IMR-90 (cell line): Measurements from ENCODE around the gene PARD3. TPM values are rescaled to one million over a fixed set of nuclear protein-coding genes. Genes with fewer than 3 reads are reported as not detected.

ENCODE experiments used
- ATAC-seq: fragments of 200-7000 bp; cut with Tn5 transposase; 2 replicates; pipeline ENCODE4 v1.9.1; 2020; ENCODE audit warnings: low read depth, mild to moderate bottlenecking, moderate library complexity
- BruUV-seq: library from RNA; stranded (reverse); fragments of 400-500 nt; replicated peaks from 2 replicates; lab custom pipeline; 2021; lab: Mats Ljungman, UMichigan
- CTCF ChIA-PET: fragments of 300-600 bp; formaldehyde crosslinking; extraction: SDS; loops from one replicate; lab custom pipeline; 2021; ENCODE audit warnings: antibody characterized with exemption; lab: Yijun Ruan, JAX
- POLR2A ChIA-PET: fragments of 300-600 bp; sonication (Branson Sonifier 250); formaldehyde crosslinking; loops from one replicate; lab custom pipeline; 2022; ENCODE audit warnings: antibody characterized with exemption; ENCODE audit not compliant: unreplicated experiment; lab: Charles Lee
- DNase-seq: peaks from one replicate; pipeline ENCODE4 v3.0.0; 2013
- H2AFZ ChIP-seq: replicated peaks from 2 replicates; pipeline ENCODE3; 2013; ENCODE audit warnings: low read length, mild to moderate bottlenecking; ENCODE audit not compliant: poor library complexity
- H2AK5ac ChIP-seq: 2 replicates; pipeline ENCODE4 v1.6.1; 2013; ENCODE audit warnings: low read depth, low read length, inconsistent platforms
- H2AK9ac ChIP-seq: replicated peaks from 2 replicates; pipeline ENCODE3; 2013; ENCODE audit warnings: mild to moderate bottlenecking, low read depth, low read length, moderate library complexity; ENCODE audit not compliant: poor library complexity
- H2BK120ac ChIP-seq: 2 replicates; pipeline ENCODE4 v1.6.1; 2013; ENCODE audit warnings: low read depth, low read length, inconsistent platforms
- H2BK15ac ChIP-seq: 3 replicates; pipeline ENCODE4 v1.6.1; 2013; ENCODE audit warnings: low read depth, low read length, inconsistent platforms
- H2BK20ac ChIP-seq: 2 replicates; pipeline ENCODE4 v1.6.1; 2013; ENCODE audit warnings: low read depth, mild to moderate bottlenecking, inconsistent platforms, low read length, moderate library complexity
- H2BK5ac ChIP-seq: 2 replicates; pipeline ENCODE4 v1.6.1; 2013; ENCODE audit warnings: mild to moderate bottlenecking, low read depth, low read length, inconsistent platforms; ENCODE audit not compliant: poor library complexity, severe bottlenecking
- H3K14ac ChIP-seq: replicated peaks from 2 replicates; pipeline ENCODE4 v1.6.1; 2013; ENCODE audit warnings: low read depth, low read length, inconsistent platforms
- H3K18ac ChIP-seq: 2 replicates; pipeline ENCODE4 v1.6.1; 2013; ENCODE audit warnings: low read depth, low read length, control low read depth
- H3K23ac ChIP-seq: 2 replicates; pipeline ENCODE4 v1.6.1; 2013; ENCODE audit warnings: low read depth, low read length, inconsistent platforms
- H3K27ac ChIP-seq: 2 replicates; pipeline ENCODE4 v1.5.1; 2013; ENCODE audit warnings: mild to moderate bottlenecking, control low read depth, low read length; ENCODE audit not compliant: insufficient read depth
- H3K27me3 ChIP-seq: 2 replicates; pipeline ENCODE4 v1.6.1; 2013; ENCODE audit warnings: low read length; ENCODE audit not compliant: control insufficient read depth, insufficient read depth
- H3K36me3 ChIP-seq: 2 replicates; pipeline ENCODE4 v1.6.1; 2013; ENCODE audit warnings: low read length, mixed read lengths; ENCODE audit not compliant: control insufficient read depth, insufficient read depth
- H3K4ac ChIP-seq: 2 replicates; pipeline ENCODE4 v1.6.1; 2013; ENCODE audit warnings: low read depth, low read length, inconsistent platforms
- H3K4me1 ChIP-seq: 2 replicates; pipeline ENCODE4 v1.6.1; 2013; ENCODE audit warnings: low read length, mixed read lengths; ENCODE audit not compliant: control insufficient read depth, insufficient read depth
- H3K4me2 ChIP-seq: 2 replicates; pipeline ENCODE4 v1.6.1; 2013; ENCODE audit warnings: low read depth, mild to moderate bottlenecking, control low read depth, low read length, moderate library complexity
- H3K4me3 ChIP-seq: 2 replicates; pipeline ENCODE4 v1.5.1; 2013; ENCODE audit warnings: low read depth, mild to moderate bottlenecking, control low read depth, low read length, moderate library complexity; ENCODE audit not compliant: insufficient read depth
- H3K56ac ChIP-seq: 2 replicates; pipeline ENCODE4 v1.6.1; 2013; ENCODE audit warnings: low read length, inconsistent platforms; ENCODE audit not compliant: insufficient read depth; ENCODE audit errors: extremely low read depth
- H3K79me1 ChIP-seq, 2 experiments: 2 replicates each; pipeline ENCODE4 v1.6.1; 2013; ENCODE audit warnings: low read length in 2 of 2, inconsistent platforms in 1 of 2, low read depth in 1 of 2
- H3K9ac ChIP-seq: 2 replicates; pipeline ENCODE4 v1.6.1; 2013; ENCODE audit warnings: low read depth, low read length, control low read depth
- H3K9me1 ChIP-seq: 2 replicates; pipeline ENCODE4 v1.6.1; 2013; ENCODE audit warnings: low read length, inconsistent platforms; ENCODE audit not compliant: insufficient read depth
- H3K9me3 ChIP-seq: 2 replicates; pipeline ENCODE4 v1.6.1; 2013; ENCODE audit warnings: low read length; ENCODE audit not compliant: control insufficient read depth, insufficient read depth
- H4K20me1 ChIP-seq: 2 replicates; pipeline ENCODE4 v1.6.1; 2013; ENCODE audit warnings: low read length, inconsistent platforms; ENCODE audit not compliant: insufficient read depth
- H4K5ac ChIP-seq: 2 replicates; pipeline ENCODE4 v1.6.1; 2013; ENCODE audit warnings: mild to moderate bottlenecking, low read depth, low read length, control low read depth
- H4K8ac ChIP-seq, 2 experiments: 2 replicates each; pipeline ENCODE4 v1.6.1; 2013; ENCODE audit warnings: low read depth in 2 of 2, low read length in 2 of 2, control low read depth in 1 of 2, inconsistent platforms in 1 of 2
- H4K91ac ChIP-seq: 2 replicates; pipeline ENCODE4 v1.6.1; 2013; ENCODE audit warnings: low read depth, low read length, inconsistent platforms; ENCODE audit not compliant: insufficient read depth
- BHLHE40 ChIP-seq: fragments of 150-350 bp; IDR thresholded peaks from 2 replicates; pipeline ENCODE4 v1.6.1; 2016; ENCODE audit warnings: mild to moderate bottlenecking, low read depth, low read length
- MAFK ChIP-seq: IDR thresholded peaks from 2 replicates; pipeline ENCODE4 v1.6.1; 2012; ENCODE audit warnings: low read depth, low read length, improper control_type of control experiment
- MXI1 ChIP-seq: IDR thresholded peaks from 2 replicates; pipeline ENCODE4 v1.6.1; 2012; ENCODE audit warnings: low read depth, mild to moderate bottlenecking, low read length, moderate library complexity, borderline replicate concordance
- RFX5 ChIP-seq: IDR thresholded peaks from 2 replicates; pipeline ENCODE4 v1.8.0; 2012; ENCODE audit warnings: low read depth, mild to moderate bottlenecking, low read length, moderate library complexity
- WGBS, 2 experiments: methylation state at CpG; one replicate each; pipeline versions ENCODE4 v1.1.5 to v1.1.7; 2013; ENCODE audit warnings: missing lambda C conversion rate in 2 of 2; ENCODE audit not compliant: insufficient read length in 1 of 2; ENCODE audit errors: extremely low coverage in 2 of 2; 5-methylcytosine and 5-hydroxymethylcytosine counted together
- dilution Hi-C: fragments of 300-500 bp; cut with HindIII; formaldehyde crosslinking; loops from one replicate; pipeline ENCODE4 v1.14.3; 2018; ENCODE audit warnings: low sequenced_read_pairs; ENCODE audit not compliant: unreplicated experiment
- in situ Hi-C: fragments of 300-500 bp; cut with MboI; formaldehyde crosslinking; loops from 3 replicates; pipeline ENCODE4 v1.14.3; 2019; ENCODE audit warnings: low sequenced_read_pairs, inconsistent platforms, mixed read lengths
- intact Hi-C: fragments of 100-400 bp; cut with micrococcal nuclease; formaldehyde crosslinking; loops from 2 replicates; pipeline ENCODE4 v1.10.0; 2022
- polyA plus RNA-seq, 3 experiments: library from polyadenylated mRNA; depleted of rRNA; stranded (reverse); fragments of >200 nt; gene quantifications; 2 replicates each; pipeline ENCODE4 v1.2.3, GENCODE V29; 2012; ENCODE audit warnings: low replicate concordance in 1 of 3
- total RNA-seq: library from RNA; depleted of rRNA; stranded (reverse); fragments of >200 nt; gene quantifications from 2 replicates; pipeline ENCODE4 v1.2.3, GENCODE V29; 2012

Gene PARD3
- total and polyA plus RNA-seq, 2 of the 4 experiments (the other 2 are of a cell fraction), result 14.6 to 37.5 TPM

- no peak overlapping the region for H2BK20ac ChIP-seq
- BruUV-seq, result no TSS peak
- H3K4ac ChIP-seq, result no peak overlapping the region
- ChIA-PET POLR2A (no interaction called here), CTCF (no interaction called here)
- H3K36me3 ChIP-seq, result no peaks in the 10 kb centered on the region
- H3K4me2 ChIP-seq, result no peak overlapping the region
- H3K23ac ChIP-seq, result no peak overlapping the region
- no peak overlapping the region for H3K14ac ChIP-seq
- no peak for ATAC-seq
- H3K18ac ChIP-seq, result no peak overlapping the region
- H2AK9ac ChIP-seq, result no peak overlapping the region
- no peaks in the 10 kb centered on the region for H3K79me1 ChIP-seq
- H2AK5ac ChIP-seq, result no peak overlapping the region
- H4K91ac ChIP-seq, result no peak overlapping the region
- no peak overlapping the region for H3K9ac ChIP-seq
- no CpG with 5 or more reads among the region's 1 CpG for WGBS, 2 experiments
- no peak overlapping the region for H3K27ac ChIP-seq
- TF ChIP-seq RFX5, result no peak
- no peak for TF ChIP-seq MAFK
- no peak for TF ChIP-seq MXI1
- no peak for TF ChIP-seq BHLHE40
- no peak overlapping the region for H4K5ac ChIP-seq
- no peak overlapping the region for H4K8ac ChIP-seq
- no peaks in the 10 kb centered on the region for H4K20me1 ChIP-seq
- no peak for DNase-seq
- H2BK15ac ChIP-seq, result no peak overlapping the region
- no peak overlapping the region for H2BK5ac ChIP-seq
- no peaks in the 10 kb centered on the region for H3K27me3 ChIP-seq
- H2AFZ ChIP-seq, result no peak overlapping the region
- peaks cover 2% of the 10 kb centered on the region for H3K4me1 ChIP-seq
- no peak overlapping the region for H3K4me3 ChIP-seq
- H3K56ac ChIP-seq, result no peak overlapping the region
- in situ Hi-C loops, result no loop called here
- H3K9me1 ChIP-seq, result no peaks in the 10 kb centered on the region
- intact Hi-C loops, result no loop called here
- dilution Hi-C loops, result no loop called here
- H3K9me3 ChIP-seq, result no peaks in the 10 kb centered on the region
- no peak overlapping the region for H2BK120ac ChIP-seq
Observed at GRCh38 chr10:34151931-34152330, 663.2 kb downstream of the PARD3 start.
